Measurements from ENCODE around the gene CDK14. TPM values are rescaled to one million over a fixed set of nuclear protein-coding genes. Genes with fewer than 3 reads are reported as not detected.

CDK14 gene
- total and polyA plus RNA-seq, 2 of the 8 experiments (the other 6 are each of a cell fraction or from before 2014, with no cell fraction given) = 5.5 to 47.3 TPM

DNA sequence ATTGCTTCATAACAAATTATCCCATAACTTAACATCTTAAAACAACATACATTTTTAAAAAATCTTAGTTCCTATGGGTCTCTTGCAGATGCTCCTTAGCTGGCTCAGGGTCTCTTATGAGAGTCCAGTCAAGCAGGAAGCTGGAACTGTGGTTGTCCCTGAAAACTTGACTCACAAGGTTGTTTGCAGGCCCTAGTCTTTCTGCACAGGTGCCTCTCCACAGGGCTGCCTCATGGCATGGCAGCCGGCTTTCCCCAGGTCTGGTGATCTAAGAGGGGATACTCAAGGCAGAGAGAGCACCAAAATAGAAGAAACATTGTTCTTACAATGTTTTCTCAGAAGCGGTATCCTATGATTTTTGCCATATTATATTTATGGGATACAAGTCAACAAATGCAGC, 127.1 kb downstream of the CDK14 start (continued):
- TF ChIP-seq HDAC2 (IDR thresholded peaks at IDR 0.05; ENCODE audit: borderline replicate concordance in 1 of 2, low read depth in 2 of 2, low read length in 2 of 2) (no peak), NANOG (IDR thresholded peaks at IDR 0.05; ENCODE audit: insufficient read depth, low read depth, low read length, poor library complexity, severe bottlenecking) (no peak), SP4 (IDR thresholded peaks at IDR 0.05; ENCODE audit: low read length) (no peak), SAP30 (IDR thresholded peaks at IDR 0.05; ENCODE audit: insufficient read depth, insufficient replicate concordance, low read length) (no peak)
- TF ChIP-seq, protein P1, sequence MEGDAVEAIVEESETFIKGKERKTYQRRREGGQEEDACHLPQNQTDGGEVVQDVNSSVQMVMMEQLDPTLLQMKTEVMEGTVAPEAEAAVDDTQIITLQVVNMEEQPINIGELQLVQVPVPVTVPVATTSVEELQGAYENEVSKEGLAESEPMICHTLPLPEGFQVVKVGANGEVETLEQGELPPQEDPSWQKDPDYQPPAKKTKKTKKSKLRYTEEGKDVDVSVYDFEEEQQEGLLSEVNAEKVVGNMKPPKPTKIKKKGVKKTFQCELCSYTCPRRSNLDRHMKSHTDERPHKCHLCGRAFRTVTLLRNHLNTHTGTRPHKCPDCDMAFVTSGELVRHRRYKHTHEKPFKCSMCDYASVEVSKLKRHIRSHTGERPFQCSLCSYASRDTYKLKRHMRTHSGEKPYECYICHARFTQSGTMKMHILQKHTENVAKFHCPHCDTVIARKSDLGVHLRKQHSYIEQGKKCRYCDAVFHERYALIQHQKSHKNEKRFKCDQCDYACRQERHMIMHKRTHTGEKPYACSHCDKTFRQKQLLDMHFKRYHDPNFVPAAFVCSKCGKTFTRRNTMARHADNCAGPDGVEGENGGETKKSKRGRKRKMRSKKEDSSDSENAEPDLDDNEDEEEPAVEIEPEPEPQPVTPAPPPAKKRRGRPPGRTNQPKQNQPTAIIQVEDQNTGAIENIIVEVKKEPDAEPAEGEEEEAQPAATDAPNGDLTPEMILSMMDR (IDR thresholded peaks at IDR 0.05; ENCODE audit: control extremely low read depth in 1 of 3, insufficient read depth in 1 of 3, low read depth in 1 of 3, low read length in 3 of 3) = no peak
